Measurements from ENCODE around the gene ANXA3. TPM values are rescaled to one million over a fixed set of nuclear protein-coding genes. Genes with fewer than 3 reads are reported as not detected.

The ANXA3 gene
- total RNA-seq, 1 experiment from 2014 or later = 12.0 TPM

DNA sequence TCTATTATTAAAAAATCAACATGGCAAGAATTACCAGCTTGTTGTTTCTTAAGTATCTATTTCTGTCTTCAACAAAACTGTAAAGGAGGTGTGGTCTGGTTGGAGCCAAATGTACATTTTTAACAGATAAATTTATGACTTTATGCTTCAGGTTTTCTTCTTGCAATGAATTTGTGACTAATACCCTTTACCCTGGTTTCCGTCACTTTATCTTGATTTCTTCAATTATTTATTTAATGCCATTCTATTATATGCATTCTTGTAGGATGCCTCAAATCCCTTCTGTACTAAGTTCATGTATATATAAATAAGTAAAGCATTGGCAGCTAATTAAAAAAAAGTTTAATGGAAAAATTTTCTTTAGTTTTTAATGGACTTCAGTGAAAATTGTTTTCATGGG is 41.5 kb upstream of the ANXA3 start:
- Mint-ChIP-seq H3K27ac (no peak overlapping the region), H3K9me3 (no peaks in the 10 kb centered on the region), H3K27me3 (ENCODE audit: low read depth) (no peaks in the 10 kb centered on the region), H3K4me1 (peaks cover 12% of the 10 kb centered on the region), H3K36me3 (peaks cover 49% of the 10 kb centered on the region), H3K4me3 (no peak overlapping the region)
- DNase-seq (ENCODE audit: low spot score) (no peak), ATAC-seq (no peak)
- TF ChIP-seq, protein P1, sequence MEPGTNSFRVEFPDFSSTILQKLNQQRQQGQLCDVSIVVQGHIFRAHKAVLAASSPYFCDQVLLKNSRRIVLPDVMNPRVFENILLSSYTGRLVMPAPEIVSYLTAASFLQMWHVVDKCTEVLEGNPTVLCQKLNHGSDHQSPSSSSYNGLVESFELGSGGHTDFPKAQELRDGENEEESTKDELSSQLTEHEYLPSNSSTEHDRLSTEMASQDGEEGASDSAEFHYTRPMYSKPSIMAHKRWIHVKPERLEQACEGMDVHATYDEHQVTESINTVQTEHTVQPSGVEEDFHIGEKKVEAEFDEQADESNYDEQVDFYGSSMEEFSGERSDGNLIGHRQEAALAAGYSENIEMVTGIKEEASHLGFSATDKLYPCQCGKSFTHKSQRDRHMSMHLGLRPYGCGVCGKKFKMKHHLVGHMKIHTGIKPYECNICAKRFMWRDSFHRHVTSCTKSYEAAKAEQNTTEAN (CRISPR knock-in tag; IDR thresholded peaks at IDR 0.05) = no peak
- TF ChIP-seq, protein P2, sequence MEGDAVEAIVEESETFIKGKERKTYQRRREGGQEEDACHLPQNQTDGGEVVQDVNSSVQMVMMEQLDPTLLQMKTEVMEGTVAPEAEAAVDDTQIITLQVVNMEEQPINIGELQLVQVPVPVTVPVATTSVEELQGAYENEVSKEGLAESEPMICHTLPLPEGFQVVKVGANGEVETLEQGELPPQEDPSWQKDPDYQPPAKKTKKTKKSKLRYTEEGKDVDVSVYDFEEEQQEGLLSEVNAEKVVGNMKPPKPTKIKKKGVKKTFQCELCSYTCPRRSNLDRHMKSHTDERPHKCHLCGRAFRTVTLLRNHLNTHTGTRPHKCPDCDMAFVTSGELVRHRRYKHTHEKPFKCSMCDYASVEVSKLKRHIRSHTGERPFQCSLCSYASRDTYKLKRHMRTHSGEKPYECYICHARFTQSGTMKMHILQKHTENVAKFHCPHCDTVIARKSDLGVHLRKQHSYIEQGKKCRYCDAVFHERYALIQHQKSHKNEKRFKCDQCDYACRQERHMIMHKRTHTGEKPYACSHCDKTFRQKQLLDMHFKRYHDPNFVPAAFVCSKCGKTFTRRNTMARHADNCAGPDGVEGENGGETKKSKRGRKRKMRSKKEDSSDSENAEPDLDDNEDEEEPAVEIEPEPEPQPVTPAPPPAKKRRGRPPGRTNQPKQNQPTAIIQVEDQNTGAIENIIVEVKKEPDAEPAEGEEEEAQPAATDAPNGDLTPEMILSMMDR (IDR thresholded peaks at IDR 0.05) = no peak
- TF ChIP-seq SMAD3 (CRISPR knock-in tag; IDR thresholded peaks at IDR 0.05; ENCODE audit: borderline replicate concordance) = no peak
- TF ChIP-seq FOXP1 (CRISPR knock-in tag; IDR thresholded peaks at IDR 0.05; ENCODE audit: borderline replicate concordance) = no peak
- no peak for TF ChIP-seq NFATC4 (CRISPR knock-in tag; IDR thresholded peaks at IDR 0.05)
- TF ChIP-seq, protein P3, sequence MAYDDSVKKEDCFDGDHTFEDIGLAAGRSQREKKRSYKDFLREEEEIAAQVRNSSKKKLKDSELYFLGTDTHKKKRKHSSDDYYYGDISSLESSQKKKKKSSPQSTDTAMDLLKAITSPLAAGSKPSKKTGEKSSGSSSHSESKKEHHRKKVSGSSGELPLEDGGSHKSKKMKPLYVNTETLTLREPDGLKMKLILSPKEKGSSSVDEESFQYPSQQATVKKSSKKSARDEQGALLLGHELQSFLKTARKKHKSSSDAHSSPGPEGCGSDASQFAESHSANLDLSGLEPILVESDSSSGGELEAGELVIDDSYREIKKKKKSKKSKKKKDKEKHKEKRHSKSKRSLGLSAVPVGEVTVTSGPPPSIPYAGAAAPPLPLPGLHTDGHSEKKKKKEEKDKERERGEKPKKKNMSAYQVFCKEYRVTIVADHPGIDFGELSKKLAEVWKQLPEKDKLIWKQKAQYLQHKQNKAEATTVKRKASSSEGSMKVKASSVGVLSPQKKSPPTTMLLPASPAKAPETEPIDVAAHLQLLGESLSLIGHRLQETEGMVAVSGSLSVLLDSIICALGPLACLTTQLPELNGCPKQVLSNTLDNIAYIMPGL (CRISPR knock-in tag; IDR thresholded peaks at IDR 0.05) = no peak
- no peak for TF ChIP-seq ATF1 (CRISPR knock-in tag; IDR thresholded peaks at IDR 0.05)
- TF ChIP-seq NR1H2 (CRISPR knock-in tag; IDR thresholded peaks at IDR 0.05) = no peak
- TF ChIP-seq OVOL2 (CRISPR knock-in tag; IDR thresholded peaks at IDR 0.05; ENCODE audit: borderline replicate concordance) = no peak
- TF ChIP-seq, protein P4, sequence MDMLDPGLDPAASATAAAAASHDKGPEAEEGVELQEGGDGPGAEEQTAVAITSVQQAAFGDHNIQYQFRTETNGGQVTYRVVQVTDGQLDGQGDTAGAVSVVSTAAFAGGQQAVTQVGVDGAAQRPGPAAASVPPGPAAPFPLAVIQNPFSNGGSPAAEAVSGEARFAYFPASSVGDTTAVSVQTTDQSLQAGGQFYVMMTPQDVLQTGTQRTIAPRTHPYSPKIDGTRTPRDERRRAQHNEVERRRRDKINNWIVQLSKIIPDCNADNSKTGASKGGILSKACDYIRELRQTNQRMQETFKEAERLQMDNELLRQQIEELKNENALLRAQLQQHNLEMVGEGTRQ (CRISPR knock-in tag; IDR thresholded peaks at IDR 0.05) = no peak
- ChIA-PET CTCF (no interaction called here), POLR2A (no interaction called here)

DNA sequence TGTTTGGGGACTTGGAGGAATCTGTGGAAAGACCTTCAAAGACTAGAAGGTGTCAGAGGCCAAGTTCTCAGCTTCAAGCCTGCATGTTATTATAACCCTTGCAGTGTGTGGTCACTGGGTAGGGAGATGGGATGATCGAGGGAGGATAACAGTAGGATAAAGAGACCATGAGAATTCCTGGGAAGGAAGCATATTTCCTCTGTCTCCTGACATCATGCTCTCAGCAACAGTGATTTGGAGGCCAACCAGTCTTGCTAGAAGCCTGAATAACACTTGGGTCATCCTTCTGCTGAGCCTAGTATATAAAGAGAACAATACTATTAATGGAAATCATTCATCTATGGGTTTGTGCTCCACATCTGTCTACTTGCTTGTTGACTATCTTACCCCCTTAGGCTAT is 40.9 kb upstream of the ANXA3 start:
- no peaks in the 10 kb centered on the region for H3K27me3 Mint-ChIP-seq (ENCODE audit: low read depth)
- no peak overlapping the region for H3K27ac Mint-ChIP-seq
- peaks cover 44% of the 10 kb centered on the region for H3K36me3 Mint-ChIP-seq
- H3K9me3 Mint-ChIP-seq = no peaks in the 10 kb centered on the region
- H3K4me3 Mint-ChIP-seq = no peak overlapping the region
- CTCF ChIA-PET = no interaction called here
- ATAC-seq = no peak
- peaks cover 8% of the 10 kb centered on the region for H3K4me1 Mint-ChIP-seq
- DNase-seq (ENCODE audit: low spot score) = no peak
- POLR2A ChIA-PET = no interaction called here
- TF ChIP-seq JAZF1 (CRISPR knock-in tag; IDR thresholded peaks at IDR 0.05) (no peak), ZNF121 (CRISPR knock-in tag; IDR thresholded peaks at IDR 0.05) (no peak), FOXK1 (CRISPR knock-in tag; IDR thresholded peaks at IDR 0.05) (no peak), PRRX2 (CRISPR knock-in tag; IDR thresholded peaks at IDR 0.05) (no peak), ZNF671 (CRISPR knock-in tag; IDR thresholded peaks at IDR 0.05) (no peak), TEAD1 (CRISPR knock-in tag; IDR thresholded peaks at IDR 0.05) (no peak), RORB (CRISPR knock-in tag; IDR thresholded peaks at IDR 0.05) (no peak), ELF4 (CRISPR knock-in tag; IDR thresholded peaks at IDR 0.05; ENCODE audit: low read depth) (no peak)
- TF ChIP-seq, protein P5, sequence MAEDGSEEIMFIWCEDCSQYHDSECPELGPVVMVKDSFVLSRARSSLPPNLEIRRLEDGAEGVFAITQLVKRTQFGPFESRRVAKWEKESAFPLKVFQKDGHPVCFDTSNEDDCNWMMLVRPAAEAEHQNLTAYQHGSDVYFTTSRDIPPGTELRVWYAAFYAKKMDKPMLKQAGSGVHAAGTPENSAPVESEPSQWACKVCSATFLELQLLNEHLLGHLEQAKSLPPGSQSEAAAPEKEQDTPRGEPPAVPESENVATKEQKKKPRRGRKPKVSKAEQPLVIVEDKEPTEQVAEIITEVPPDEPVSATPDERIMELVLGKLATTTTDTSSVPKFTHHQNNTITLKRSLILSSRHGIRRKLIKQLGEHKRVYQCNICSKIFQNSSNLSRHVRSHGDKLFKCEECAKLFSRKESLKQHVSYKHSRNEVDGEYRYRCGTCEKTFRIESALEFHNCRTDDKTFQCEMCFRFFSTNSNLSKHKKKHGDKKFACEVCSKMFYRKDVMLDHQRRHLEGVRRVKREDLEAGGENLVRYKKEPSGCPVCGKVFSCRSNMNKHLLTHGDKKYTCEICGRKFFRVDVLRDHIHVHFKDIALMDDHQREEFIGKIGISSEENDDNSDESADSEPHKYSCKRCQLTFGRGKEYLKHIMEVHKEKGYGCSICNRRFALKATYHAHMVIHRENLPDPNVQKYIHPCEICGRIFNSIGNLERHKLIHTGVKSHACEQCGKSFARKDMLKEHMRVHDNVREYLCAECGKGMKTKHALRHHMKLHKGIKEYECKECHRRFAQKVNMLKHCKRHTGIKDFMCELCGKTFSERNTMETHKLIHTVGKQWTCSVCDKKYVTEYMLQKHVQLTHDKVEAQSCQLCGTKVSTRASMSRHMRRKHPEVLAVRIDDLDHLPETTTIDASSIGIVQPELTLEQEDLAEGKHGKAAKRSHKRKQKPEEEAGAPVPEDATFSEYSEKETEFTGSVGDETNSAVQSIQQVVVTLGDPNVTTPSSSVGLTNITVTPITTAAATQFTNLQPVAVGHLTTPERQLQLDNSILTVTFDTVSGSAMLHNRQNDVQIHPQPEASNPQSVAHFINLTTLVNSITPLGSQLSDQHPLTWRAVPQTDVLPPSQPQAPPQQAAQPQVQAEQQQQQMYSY (CRISPR knock-in tag; IDR thresholded peaks at IDR 0.05) = no peak
- TF ChIP-seq, protein P6, sequence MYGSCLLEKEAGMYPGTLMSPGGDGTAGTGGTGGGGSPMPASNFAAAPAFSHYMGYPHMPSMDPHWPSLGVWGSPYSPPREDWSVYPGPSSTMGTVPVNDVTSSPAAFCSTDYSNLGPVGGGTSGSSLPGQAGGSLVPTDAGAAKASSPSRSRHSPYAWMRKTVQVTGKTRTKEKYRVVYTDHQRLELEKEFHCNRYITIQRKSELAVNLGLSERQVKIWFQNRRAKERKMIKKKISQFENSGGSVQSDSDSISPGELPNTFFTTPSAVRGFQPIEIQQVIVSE (CRISPR knock-in tag; IDR thresholded peaks at IDR 0.05; ENCODE audit: borderline replicate concordance) = no peak
- TF ChIP-seq, protein P7, sequence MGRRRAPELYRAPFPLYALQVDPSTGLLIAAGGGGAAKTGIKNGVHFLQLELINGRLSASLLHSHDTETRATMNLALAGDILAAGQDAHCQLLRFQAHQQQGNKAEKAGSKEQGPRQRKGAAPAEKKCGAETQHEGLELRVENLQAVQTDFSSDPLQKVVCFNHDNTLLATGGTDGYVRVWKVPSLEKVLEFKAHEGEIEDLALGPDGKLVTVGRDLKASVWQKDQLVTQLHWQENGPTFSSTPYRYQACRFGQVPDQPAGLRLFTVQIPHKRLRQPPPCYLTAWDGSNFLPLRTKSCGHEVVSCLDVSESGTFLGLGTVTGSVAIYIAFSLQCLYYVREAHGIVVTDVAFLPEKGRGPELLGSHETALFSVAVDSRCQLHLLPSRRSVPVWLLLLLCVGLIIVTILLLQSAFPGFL (CRISPR knock-in tag; IDR thresholded peaks at IDR 0.05; ENCODE audit: borderline replicate concordance) = no peak
- TF ChIP-seq, protein P8, sequence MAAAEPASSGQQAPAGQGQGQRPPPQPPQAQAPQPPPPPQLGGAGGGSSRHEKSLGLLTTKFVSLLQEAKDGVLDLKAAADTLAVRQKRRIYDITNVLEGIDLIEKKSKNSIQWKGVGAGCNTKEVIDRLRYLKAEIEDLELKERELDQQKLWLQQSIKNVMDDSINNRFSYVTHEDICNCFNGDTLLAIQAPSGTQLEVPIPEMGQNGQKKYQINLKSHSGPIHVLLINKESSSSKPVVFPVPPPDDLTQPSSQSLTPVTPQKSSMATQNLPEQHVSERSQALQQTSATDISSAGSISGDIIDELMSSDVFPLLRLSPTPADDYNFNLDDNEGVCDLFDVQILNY (CRISPR knock-in tag; IDR thresholded peaks at IDR 0.05) = no peak
- TF ChIP-seq, protein P9, sequence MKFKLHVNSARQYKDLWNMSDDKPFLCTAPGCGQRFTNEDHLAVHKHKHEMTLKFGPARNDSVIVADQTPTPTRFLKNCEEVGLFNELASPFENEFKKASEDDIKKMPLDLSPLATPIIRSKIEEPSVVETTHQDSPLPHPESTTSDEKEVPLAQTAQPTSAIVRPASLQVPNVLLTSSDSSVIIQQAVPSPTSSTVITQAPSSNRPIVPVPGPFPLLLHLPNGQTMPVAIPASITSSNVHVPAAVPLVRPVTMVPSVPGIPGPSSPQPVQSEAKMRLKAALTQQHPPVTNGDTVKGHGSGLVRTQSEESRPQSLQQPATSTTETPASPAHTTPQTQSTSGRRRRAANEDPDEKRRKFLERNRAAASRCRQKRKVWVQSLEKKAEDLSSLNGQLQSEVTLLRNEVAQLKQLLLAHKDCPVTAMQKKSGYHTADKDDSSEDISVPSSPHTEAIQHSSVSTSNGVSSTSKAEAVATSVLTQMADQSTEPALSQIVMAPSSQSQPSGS (CRISPR knock-in tag; IDR thresholded peaks at IDR 0.05; ENCODE audit: borderline replicate concordance, low read depth) = no peak
